Measurements from ENCODE around the gene COL24A1.

COL24A1 gene

DNA sequence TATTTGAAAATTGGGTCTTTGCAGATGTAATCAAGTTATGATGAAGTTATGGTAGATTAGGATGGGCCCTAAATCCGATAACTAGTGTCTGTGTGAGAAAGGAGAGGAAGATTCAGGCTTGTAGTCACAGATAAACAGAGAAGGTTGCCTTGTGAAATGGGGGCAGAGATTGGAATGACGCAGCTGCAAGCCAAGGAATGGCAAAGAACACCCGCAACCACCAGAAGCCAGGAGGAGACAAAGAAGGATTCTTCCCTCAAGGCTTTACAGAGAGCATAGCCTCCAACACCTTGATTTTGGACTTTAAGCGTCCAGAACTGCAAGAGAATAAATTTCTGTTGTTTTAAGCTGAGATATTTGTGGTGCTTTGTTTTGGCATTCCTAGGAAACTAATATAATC lies 35.4 kb upstream of the COL24A1 start:
- Histone ChIP-seq H3K27me3 (ENCODE audit: control insufficient read depth, insufficient read depth, low read length) (no peaks in the 10 kb centered on the region), H3K9me3 (ENCODE audit: control insufficient read depth, low read length) (no peaks in the 10 kb centered on the region), H3K27ac (no peak overlapping the region), H2AFZ (no peak overlapping the region), H3K4me2 (ENCODE audit: low read length) (no peak overlapping the region), H3K4me3 (ENCODE audit: low read depth, low read length) (no peak overlapping the region), H3K9ac (no peak overlapping the region), H3K36me3 (ENCODE audit: control insufficient read depth, insufficient read depth, low read length) (no peaks in the 10 kb centered on the region), H3K79me2 (no peaks in the 10 kb centered on the region), H3K4me1 (no peaks in the 10 kb centered on the region)
- TF ChIP-seq, protein P1, sequence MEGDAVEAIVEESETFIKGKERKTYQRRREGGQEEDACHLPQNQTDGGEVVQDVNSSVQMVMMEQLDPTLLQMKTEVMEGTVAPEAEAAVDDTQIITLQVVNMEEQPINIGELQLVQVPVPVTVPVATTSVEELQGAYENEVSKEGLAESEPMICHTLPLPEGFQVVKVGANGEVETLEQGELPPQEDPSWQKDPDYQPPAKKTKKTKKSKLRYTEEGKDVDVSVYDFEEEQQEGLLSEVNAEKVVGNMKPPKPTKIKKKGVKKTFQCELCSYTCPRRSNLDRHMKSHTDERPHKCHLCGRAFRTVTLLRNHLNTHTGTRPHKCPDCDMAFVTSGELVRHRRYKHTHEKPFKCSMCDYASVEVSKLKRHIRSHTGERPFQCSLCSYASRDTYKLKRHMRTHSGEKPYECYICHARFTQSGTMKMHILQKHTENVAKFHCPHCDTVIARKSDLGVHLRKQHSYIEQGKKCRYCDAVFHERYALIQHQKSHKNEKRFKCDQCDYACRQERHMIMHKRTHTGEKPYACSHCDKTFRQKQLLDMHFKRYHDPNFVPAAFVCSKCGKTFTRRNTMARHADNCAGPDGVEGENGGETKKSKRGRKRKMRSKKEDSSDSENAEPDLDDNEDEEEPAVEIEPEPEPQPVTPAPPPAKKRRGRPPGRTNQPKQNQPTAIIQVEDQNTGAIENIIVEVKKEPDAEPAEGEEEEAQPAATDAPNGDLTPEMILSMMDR (IDR thresholded peaks at IDR 0.05): no peak

DNA sequence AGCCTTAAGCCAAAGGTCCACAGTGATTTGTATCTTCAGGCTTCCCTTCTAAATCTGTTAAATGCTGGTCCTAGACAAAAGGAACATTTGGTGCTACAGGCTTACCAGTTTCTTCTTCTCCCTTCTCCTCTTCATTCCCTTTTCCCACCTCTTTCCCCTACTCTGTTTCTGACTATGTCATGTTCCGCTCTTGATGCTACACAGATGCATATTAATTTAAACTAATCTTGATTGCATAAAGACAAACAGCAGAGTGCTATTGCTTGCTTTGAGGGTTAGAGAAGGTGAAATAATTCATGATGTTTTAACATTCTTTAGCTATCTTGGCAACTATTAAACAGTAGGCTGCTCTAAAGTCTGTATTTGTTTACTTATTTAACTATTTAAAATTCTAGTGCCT lies 34.3 kb upstream of the COL24A1 start:
- H3K27ac ChIP-seq: no peak overlapping the region
- no peak overlapping the region for H3K4me3 ChIP-seq (ENCODE audit: low read depth, low read length)
- no peak overlapping the region for H3K9ac ChIP-seq
- no peaks in the 10 kb centered on the region for H3K36me3 ChIP-seq (ENCODE audit: control insufficient read depth, insufficient read depth, low read length)
- no peaks in the 10 kb centered on the region for H3K79me2 ChIP-seq
- H3K4me1 ChIP-seq: no peaks in the 10 kb centered on the region
- H3K4me2 ChIP-seq (ENCODE audit: low read length): no peak overlapping the region
- no peak overlapping the region for H2AFZ ChIP-seq
- TF ChIP-seq, protein P1 (IDR thresholded peaks at IDR 0.05): no peak
- no peaks in the 10 kb centered on the region for H3K9me3 ChIP-seq (ENCODE audit: control insufficient read depth, low read length)
- no peaks in the 10 kb centered on the region for H3K27me3 ChIP-seq (ENCODE audit: control insufficient read depth, insufficient read depth, low read length)

DNA sequence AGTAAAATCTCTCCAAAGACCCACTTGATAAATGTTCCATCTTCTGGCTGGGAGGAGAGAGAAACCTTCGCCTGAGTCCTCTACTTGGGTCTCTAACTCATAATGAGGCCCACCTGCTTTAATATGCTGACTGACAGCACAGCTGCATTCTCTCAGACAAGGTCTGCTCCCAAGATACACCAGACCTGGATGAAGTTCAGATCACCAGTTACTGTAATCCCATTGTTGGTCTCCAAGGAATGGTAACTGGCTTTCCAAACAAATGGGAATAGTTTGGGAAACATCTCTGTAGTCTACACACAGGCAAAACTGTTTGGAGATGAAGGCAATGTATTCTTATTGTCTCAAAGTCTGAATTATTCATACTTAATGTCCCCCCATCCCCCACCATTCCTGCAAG lies 27.9 kb upstream of the COL24A1 start:
- no peak overlapping the region for H3K9ac ChIP-seq
- H3K4me3 ChIP-seq (ENCODE audit: low read depth, low read length): no peak overlapping the region
- H3K4me2 ChIP-seq (ENCODE audit: low read length): no peak overlapping the region
- no peaks in the 10 kb centered on the region for H3K27me3 ChIP-seq (ENCODE audit: control insufficient read depth, insufficient read depth, low read length)
- H3K36me3 ChIP-seq (ENCODE audit: control insufficient read depth, insufficient read depth, low read length): no peaks in the 10 kb centered on the region
- H3K9me3 ChIP-seq (ENCODE audit: control insufficient read depth, low read length): no peaks in the 10 kb centered on the region
- no peak overlapping the region for H2AFZ ChIP-seq
- no peaks in the 10 kb centered on the region for H3K79me2 ChIP-seq
- H3K4me1 ChIP-seq: no peaks in the 10 kb centered on the region
- no peak overlapping the region for H3K27ac ChIP-seq
- TF ChIP-seq, protein P1 (IDR thresholded peaks at IDR 0.05): no peak

DNA sequence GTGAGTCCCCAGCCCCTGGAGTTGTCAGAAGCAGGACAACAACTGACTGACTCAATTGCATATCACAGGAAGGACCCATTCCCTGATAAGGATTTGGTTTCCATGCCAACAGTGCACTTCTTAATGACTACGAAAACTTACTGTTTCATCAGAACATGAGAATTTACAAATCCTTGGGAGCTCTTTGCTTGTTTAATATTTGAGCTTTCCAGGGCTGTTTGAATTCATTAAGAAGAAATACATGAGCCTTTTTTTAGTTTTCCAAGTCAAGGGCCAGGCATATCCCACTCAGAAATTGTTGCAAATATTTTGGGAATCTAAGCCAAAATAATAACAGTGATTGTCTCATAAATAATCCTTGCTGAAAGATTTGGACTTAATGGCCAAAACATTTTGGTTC lies 27.2 kb upstream of the COL24A1 start:
- TF ChIP-seq, protein P1 (IDR thresholded peaks at IDR 0.05): no peak
- H3K4me2 ChIP-seq (ENCODE audit: low read length): no peak overlapping the region
- H3K4me3 ChIP-seq (ENCODE audit: low read depth, low read length): no peak overlapping the region
- H3K27ac ChIP-seq: no peak overlapping the region
- no peaks in the 10 kb centered on the region for H3K4me1 ChIP-seq
- H3K36me3 ChIP-seq (ENCODE audit: control insufficient read depth, insufficient read depth, low read length): no peaks in the 10 kb centered on the region
- no peak overlapping the region for H2AFZ ChIP-seq
- H3K79me2 ChIP-seq: no peaks in the 10 kb centered on the region
- H3K27me3 ChIP-seq (ENCODE audit: control insufficient read depth, insufficient read depth, low read length): no peaks in the 10 kb centered on the region
- H3K9me3 ChIP-seq (ENCODE audit: control insufficient read depth, low read length): no peaks in the 10 kb centered on the region
- no peak overlapping the region for H3K9ac ChIP-seq

DNA sequence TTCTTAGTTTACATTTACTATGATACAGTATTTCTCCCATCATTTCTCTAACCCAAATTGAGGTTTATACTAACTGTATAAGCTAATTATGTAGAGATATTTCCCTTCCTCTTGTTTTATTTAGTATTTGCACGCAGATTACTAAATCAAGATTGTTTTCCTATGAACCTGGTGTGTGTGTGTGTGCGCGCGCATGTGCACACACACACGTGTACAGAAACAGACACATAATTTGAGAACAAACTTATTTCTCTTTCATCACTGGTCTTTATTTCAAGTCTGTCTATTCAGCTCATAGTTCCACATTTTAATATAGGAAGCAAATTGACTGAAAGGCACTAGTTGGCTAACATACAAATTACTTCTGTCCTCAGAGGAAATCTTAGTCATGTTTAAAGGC lies 19.7 kb upstream of the COL24A1 start:
- H3K4me3 ChIP-seq (ENCODE audit: low read depth, low read length): no peak overlapping the region
- H2AFZ ChIP-seq: no peak overlapping the region
- no peak overlapping the region for H3K27ac ChIP-seq
- no peak overlapping the region for H3K4me2 ChIP-seq (ENCODE audit: low read length)
- no peaks in the 10 kb centered on the region for H3K79me2 ChIP-seq
- H3K9me3 ChIP-seq (ENCODE audit: control insufficient read depth, low read length): no peaks in the 10 kb centered on the region
- no peaks in the 10 kb centered on the region for H3K4me1 ChIP-seq
- no peaks in the 10 kb centered on the region for H3K27me3 ChIP-seq (ENCODE audit: control insufficient read depth, insufficient read depth, low read length)
- H3K36me3 ChIP-seq (ENCODE audit: control insufficient read depth, insufficient read depth, low read length): no peaks in the 10 kb centered on the region
- no peak overlapping the region for H3K9ac ChIP-seq
- TF ChIP-seq, protein P1 (IDR thresholded peaks at IDR 0.05): no peak
